ENCODE data around the gene MAP4K2.
"Not testable (repeated sequence)": the region's sequence is repeated elsewhere in the genome, so short reads cannot be mapped to it uniquely, and the experiment has no call there.

Gene MAP4K2

GRCh38 chr11:64838600-64839334, 35.8 kb upstream of the MAP4K2 start:
- FAIRE-seq = no peak

GRCh38 chr11:64837887-64838351, 34.9 kb upstream of the MAP4K2 start:
- FAIRE-seq = no peak

- FAIRE-seq = no peak
Observed at GRCh38 chr11:64836448-64837072, 33.5 kb upstream of the MAP4K2 start.

- no peak for FAIRE-seq
Observed at GRCh38 chr11:64835616-64836447, 32.8 kb upstream of the MAP4K2 start.

- no peak for FAIRE-seq
Observed at GRCh38 chr11:64834723-64835615, 32.0 kb upstream of the MAP4K2 start.

GRCh38 chr11:64834031-64834722, 31.2 kb upstream of the MAP4K2 start:
- FAIRE-seq = no peak

GRCh38 chr11:64833509-64833908, 30.5 kb upstream of the MAP4K2 start:
- FAIRE-seq = no peak

- FAIRE-seq = no peak
Observed at GRCh38 chr11:64833198-64833502, 30.1 kb upstream of the MAP4K2 start.

- FAIRE-seq = no peak
Observed at GRCh38 chr11:64832467-64833197, 29.6 kb upstream of the MAP4K2 start.

- FAIRE-seq = no peak
Observed at GRCh38 chr11:64831411-64831891, 28.4 kb upstream of the MAP4K2 start.

GRCh38 chr11:64829536-64830251, 26.7 kb upstream of the MAP4K2 start:
- no peak for FAIRE-seq

- no peak for FAIRE-seq
Observed at GRCh38 chr11:64827451-64827839, 24.4 kb upstream of the MAP4K2 start.

- FAIRE-seq = no peak
Observed at GRCh38 chr11:64826578-64827450, 23.8 kb upstream of the MAP4K2 start.

GRCh38 chr11:64826062-64826461, 23.0 kb upstream of the MAP4K2 start:
- FAIRE-seq = no peak

- FAIRE-seq = no peak
Observed at GRCh38 chr11:64823568-64824119, 20.6 kb upstream of the MAP4K2 start.

- no peak for FAIRE-seq
Observed at GRCh38 chr11:64817476-64817875, 14.5 kb upstream of the MAP4K2 start.

GRCh38 chr11:64815433-64815832, 12.4 kb upstream of the MAP4K2 start:
- FAIRE-seq = not testable (repeated sequence)

- no peak for FAIRE-seq
Observed at GRCh38 chr11:64814712-64815187, 11.7 kb upstream of the MAP4K2 start.

- FAIRE-seq = no peak
Observed at GRCh38 chr11:64813826-64814225, 10.8 kb upstream of the MAP4K2 start.

Measured in endometrium (tissue), 2 donors.